ENCODE results near the gene RAB10. TPM values are rescaled to one million over a fixed set of nuclear protein-coding genes. Genes with fewer than 3 reads are reported as not detected.
A peak's percentile ranks its signal among the peaks of the same experiment; 100 is the strongest.

Gene RAB10
- total and polyA plus RNA-seq, 2 of the 13 experiments (the other 11 are each of a cell fraction or from before 2014, with no cell fraction given), result 48.2 to 120 TPM

DNA sequence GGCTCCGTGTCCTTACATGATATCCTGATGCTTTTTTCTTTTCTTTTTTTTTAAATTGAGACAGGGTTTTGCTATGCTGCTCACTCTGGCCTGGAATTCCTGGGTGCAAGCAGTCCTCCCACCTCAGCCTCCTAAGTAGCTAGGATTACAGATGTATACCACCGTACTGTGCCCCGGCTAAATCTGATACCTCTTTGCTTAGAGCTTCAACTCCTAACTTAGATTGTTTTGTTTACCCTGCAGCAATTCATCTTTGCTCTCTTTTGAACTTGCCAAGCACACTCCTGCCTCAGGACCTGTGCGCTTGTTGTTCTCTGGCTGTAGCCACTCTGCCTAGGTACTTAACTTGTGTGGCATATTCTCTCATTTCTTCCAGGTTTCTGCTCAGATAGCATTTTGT, 24.5 kb downstream of the RAB10 start (continued):
- TF ChIP-seq ZNF772 (CRISPR knock-in tag; IDR thresholded peaks at IDR 0.05), result no peak
- no peak for TF ChIP-seq ZNF234 (CRISPR knock-in tag; conservative IDR thresholded peaks at IDR 0.05)
- TF ChIP-seq, protein P1, sequence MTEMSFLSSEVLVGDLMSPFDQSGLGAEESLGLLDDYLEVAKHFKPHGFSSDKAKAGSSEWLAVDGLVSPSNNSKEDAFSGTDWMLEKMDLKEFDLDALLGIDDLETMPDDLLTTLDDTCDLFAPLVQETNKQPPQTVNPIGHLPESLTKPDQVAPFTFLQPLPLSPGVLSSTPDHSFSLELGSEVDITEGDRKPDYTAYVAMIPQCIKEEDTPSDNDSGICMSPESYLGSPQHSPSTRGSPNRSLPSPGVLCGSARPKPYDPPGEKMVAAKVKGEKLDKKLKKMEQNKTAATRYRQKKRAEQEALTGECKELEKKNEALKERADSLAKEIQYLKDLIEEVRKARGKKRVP (CRISPR knock-in tag; IDR thresholded peaks at IDR 0.05), result no peak
- no peak for TF ChIP-seq SMAD3 (CRISPR knock-in tag; IDR thresholded peaks at IDR 0.05)
- no peak for TF ChIP-seq U2AF1 (optimal IDR thresholded peaks at IDR 0.05; ENCODE audit: low read depth, low read length)
- no peak for TF ChIP-seq TCF7L2 (IDR thresholded peaks at IDR 0.05; ENCODE audit: low read depth, low read length)
- TF ChIP-seq ZNF773 (CRISPR knock-in tag; IDR thresholded peaks at IDR 0.05; ENCODE audit: borderline replicate concordance), result no peak
- TF ChIP-seq, protein P2, sequence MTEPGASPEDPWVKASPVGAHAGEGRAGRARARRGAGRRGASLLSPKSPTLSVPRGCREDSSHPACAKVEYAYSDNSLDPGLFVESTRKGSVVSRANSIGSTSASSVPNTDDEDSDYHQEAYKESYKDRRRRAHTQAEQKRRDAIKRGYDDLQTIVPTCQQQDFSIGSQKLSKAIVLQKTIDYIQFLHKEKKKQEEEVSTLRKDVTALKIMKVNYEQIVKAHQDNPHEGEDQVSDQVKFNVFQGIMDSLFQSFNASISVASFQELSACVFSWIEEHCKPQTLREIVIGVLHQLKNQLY (CRISPR knock-in tag; IDR thresholded peaks at IDR 0.05), result no peak
- no peak for TF ChIP-seq ZNF569 (CRISPR knock-in tag; IDR thresholded peaks at IDR 0.05; ENCODE audit: borderline replicate concordance)
- TF ChIP-seq, protein P3, sequence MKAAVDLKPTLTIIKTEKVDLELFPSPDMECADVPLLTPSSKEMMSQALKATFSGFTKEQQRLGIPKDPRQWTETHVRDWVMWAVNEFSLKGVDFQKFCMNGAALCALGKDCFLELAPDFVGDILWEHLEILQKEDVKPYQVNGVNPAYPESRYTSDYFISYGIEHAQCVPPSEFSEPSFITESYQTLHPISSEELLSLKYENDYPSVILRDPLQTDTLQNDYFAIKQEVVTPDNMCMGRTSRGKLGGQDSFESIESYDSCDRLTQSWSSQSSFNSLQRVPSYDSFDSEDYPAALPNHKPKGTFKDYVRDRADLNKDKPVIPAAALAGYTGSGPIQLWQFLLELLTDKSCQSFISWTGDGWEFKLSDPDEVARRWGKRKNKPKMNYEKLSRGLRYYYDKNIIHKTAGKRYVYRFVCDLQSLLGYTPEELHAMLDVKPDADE (CRISPR knock-in tag; IDR thresholded peaks at IDR 0.05), result no peak
- TF ChIP-seq BCL6 (CRISPR knock-in tag; IDR thresholded peaks at IDR 0.05), result 0 out of 2 replicates have a peak, but pooled peaks have one; percentile 30
- no peak for TF ChIP-seq MYNN (CRISPR knock-in tag; IDR thresholded peaks at IDR 0.05; ENCODE audit: low read depth)
- TF ChIP-seq, protein P4, sequence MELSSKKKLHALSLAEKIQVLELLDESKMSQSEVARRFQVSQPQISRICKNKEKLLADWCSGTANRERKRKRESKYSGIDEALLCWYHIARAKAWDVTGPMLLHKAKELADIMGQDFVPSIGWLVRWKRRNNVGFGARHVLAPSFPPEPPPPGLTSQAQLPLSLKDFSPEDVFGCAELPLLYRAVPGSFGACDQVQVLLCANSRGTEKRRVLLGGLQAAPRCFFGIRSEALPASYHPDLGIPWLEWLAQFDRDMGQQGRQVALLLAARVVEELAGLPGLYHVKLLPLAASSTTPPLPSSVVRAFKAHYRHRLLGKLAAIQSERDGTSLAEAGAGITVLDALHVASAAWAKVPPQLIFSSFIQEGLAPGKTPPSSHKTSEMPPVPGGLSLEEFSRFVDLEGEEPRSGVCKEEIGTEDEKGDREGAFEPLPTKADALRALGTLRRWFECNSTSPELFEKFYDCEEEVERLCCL (CRISPR knock-in tag; IDR thresholded peaks at IDR 0.05; ENCODE audit: borderline replicate concordance), result no peak
- TF ChIP-seq, protein P5, sequence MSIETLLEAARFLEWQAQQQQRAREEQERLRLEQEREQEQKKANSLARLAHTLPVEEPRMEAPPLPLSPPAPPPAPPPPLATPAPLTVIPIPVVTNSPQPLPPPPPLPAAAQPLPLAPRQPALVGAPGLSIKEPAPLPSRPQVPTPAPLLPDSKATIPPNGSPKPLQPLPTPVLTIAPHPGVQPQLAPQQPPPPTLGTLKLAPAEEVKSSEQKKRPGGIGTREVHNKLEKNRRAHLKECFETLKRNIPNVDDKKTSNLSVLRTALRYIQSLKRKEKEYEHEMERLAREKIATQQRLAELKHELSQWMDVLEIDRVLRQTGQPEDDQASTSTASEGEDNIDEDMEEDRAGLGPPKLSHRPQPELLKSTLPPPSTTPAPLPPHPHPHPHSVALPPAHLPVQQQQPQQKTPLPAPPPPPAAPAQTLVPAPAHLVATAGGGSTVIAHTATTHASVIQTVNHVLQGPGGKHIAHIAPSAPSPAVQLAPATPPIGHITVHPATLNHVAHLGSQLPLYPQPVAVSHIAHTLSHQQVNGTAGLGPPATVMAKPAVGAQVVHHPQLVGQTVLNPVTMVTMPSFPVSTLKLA (IDR thresholded peaks at IDR 0.05), result no peak
- TF ChIP-seq NR1H2 (CRISPR knock-in tag; IDR thresholded peaks at IDR 0.05; ENCODE audit: borderline replicate concordance, low read depth), result no peak
- no peak for TF ChIP-seq ZFP82 (CRISPR knock-in tag; IDR thresholded peaks at IDR 0.05; ENCODE audit: borderline replicate concordance)
- TF ChIP-seq, protein P6, sequence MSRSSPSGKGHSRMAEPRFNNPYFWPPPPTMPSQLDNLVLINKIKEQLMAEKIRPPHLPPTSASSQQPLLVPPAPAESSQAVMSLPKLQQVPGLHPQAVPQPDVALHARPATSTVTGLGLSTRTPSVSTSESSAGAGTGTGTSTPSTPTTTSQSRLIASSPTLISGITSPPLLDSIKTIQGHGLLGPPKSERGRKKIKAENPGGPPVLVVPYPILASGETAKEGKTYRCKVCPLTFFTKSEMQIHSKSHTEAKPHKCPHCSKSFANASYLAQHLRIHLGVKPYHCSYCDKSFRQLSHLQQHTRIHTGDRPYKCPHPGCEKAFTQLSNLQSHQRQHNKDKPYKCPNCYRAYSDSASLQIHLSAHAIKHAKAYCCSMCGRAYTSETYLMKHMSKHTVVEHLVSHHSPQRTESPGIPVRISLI (CRISPR knock-in tag; IDR thresholded peaks at IDR 0.05; ENCODE audit: borderline replicate concordance), result no peak
- no peak for TF ChIP-seq MBNL3 (CRISPR knock-in tag; conservative IDR thresholded peaks at IDR 0.05)
- TF ChIP-seq HDAC2 (CRISPR knock-in tag; IDR thresholded peaks at IDR 0.05), result peak; percentile 35; the same call in 1 of the 2 replicates
- TF ChIP-seq SP140L (CRISPR knock-in tag; IDR thresholded peaks at IDR 0.05; ENCODE audit: borderline replicate concordance), result no peak
- TF ChIP-seq, protein P7, sequence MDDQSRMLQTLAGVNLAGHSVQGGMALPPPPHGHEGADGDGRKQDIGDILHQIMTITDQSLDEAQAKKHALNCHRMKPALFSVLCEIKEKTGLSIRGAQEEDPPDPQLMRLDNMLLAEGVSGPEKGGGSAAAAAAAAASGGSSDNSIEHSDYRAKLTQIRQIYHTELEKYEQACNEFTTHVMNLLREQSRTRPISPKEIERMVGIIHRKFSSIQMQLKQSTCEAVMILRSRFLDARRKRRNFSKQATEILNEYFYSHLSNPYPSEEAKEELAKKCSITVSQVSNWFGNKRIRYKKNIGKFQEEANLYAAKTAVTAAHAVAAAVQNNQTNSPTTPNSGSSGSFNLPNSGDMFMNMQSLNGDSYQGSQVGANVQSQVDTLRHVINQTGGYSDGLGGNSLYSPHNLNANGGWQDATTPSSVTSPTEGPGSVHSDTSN (CRISPR knock-in tag; IDR thresholded peaks at IDR 0.05; ENCODE audit: borderline replicate concordance), result no peak

All from HepG2 (cell line).